WTC11 (cell line): Measurements from ENCODE around the gene NXPE3. TPM values are rescaled to one million over a fixed set of nuclear protein-coding genes. Genes with fewer than 3 reads are reported as not detected.

ENCODE experiments used
- ATAC-seq: fragments of 200-7000 bp; cut with Tn5 transposase; 2 replicates; pipeline ENCODE4 v1.10.0; 2021; ENCODE audit warnings: mild to moderate bottlenecking, moderate library complexity
- CTCF ChIA-PET: fragments of 300-600 bp; sonication (Branson Sonifier 250); formaldehyde crosslinking; loops from one replicate; lab custom pipeline; 2021; ENCODE audit warnings: antibody characterized with exemption; lab: Charles Lee
- POLR2A ChIA-PET: fragments of 350-600 bp; sonication (Branson Sonifier 250); formaldehyde crosslinking; loops from one replicate; lab custom pipeline; 2021; ENCODE audit warnings: antibody characterized with exemption; lab: Charles Lee
- DNase-seq: peaks from one replicate; pipeline ENCODE4 v3.0.0; 2021; ENCODE audit warnings: low spot score
- H3K27ac Mint-ChIP-seq: 2 replicates; pipeline ENCODE4 v1.8.0; 2021; ENCODE audit warnings: mixed read lengths
- H3K27me3 Mint-ChIP-seq: 2 replicates; pipeline ENCODE4 v1.8.0; 2021; ENCODE audit warnings: low read depth, mild to moderate bottlenecking, moderate library complexity, mixed read lengths
- H3K36me3 Mint-ChIP-seq: 2 replicates; pipeline ENCODE4 v1.8.0; 2021; ENCODE audit warnings: mixed read lengths
- H3K4me1 Mint-ChIP-seq: 2 replicates; pipeline ENCODE4 v1.8.0; 2022; ENCODE audit warnings: mixed read lengths
- H3K4me3 Mint-ChIP-seq: 2 replicates; pipeline ENCODE4 v1.8.0; 2021; ENCODE audit warnings: mild to moderate bottlenecking, moderate library complexity, mixed read lengths
- H3K9me3 Mint-ChIP-seq: 2 replicates; pipeline ENCODE4 v1.8.0; 2021; ENCODE audit warnings: mixed read lengths
- ARID4B ChIP-seq: sonication (generic); formaldehyde crosslinking; IDR thresholded peaks from 2 replicates; pipeline ENCODE4 v1.8.0; 2023; ENCODE audit warnings: missing genetic modification reagents, mild to moderate bottlenecking, borderline replicate concordance
- ATF2 ChIP-seq: sonication (generic); formaldehyde crosslinking; IDR thresholded peaks from 2 replicates; pipeline ENCODE4 v1.8.1; 2022; ENCODE audit warnings: low read depth, missing genetic modification reagents, borderline replicate concordance
- CREB1 ChIP-seq: sonication (generic); formaldehyde crosslinking; IDR thresholded peaks from 2 replicates; pipeline ENCODE4 v1.8.0; 2023; ENCODE audit warnings: mild to moderate bottlenecking, missing genetic modification reagents
- CTCF ChIP-seq: fragments of 200-600 bp; IDR thresholded peaks from 2 replicates; pipeline ENCODE4 v1.8.0; 2022; ENCODE audit warnings: antibody characterized with exemption
- E2F1 ChIP-seq: sonication (generic); formaldehyde crosslinking; IDR thresholded peaks from 2 replicates; pipeline ENCODE4 v1.8.0; 2022; ENCODE audit warnings: mild to moderate bottlenecking, missing genetic modification reagents
- ELF4 ChIP-seq: sonication (generic); formaldehyde crosslinking; IDR thresholded peaks from 2 replicates; pipeline ENCODE4 v1.8.1; 2022; ENCODE audit warnings: low read depth, mild to moderate bottlenecking, moderate library complexity, missing genetic modification reagents
- EMX1 ChIP-seq: fragments of 250-450 bp; sonication (Bioruptor Pico); IDR thresholded peaks from 2 replicates; pipeline ENCODE4 v1.8.0; 2021; ENCODE audit warnings: mild to moderate bottlenecking
- ESRRA ChIP-seq: sonication (generic); formaldehyde crosslinking; IDR thresholded peaks from 2 replicates; pipeline ENCODE4 v1.8.1; 2022; ENCODE audit warnings: mild to moderate bottlenecking, missing genetic modification reagents, borderline replicate concordance
- FOXJ3 ChIP-seq: sonication (generic); formaldehyde crosslinking; IDR thresholded peaks from 2 replicates; pipeline ENCODE4 v1.9.0; 2021; ENCODE audit warnings: missing genetic modification reagents, mild to moderate bottlenecking, borderline replicate concordance
- FOXP1 ChIP-seq: sonication (generic); formaldehyde crosslinking; IDR thresholded peaks from 2 replicates; pipeline ENCODE4 v1.8.0; 2022; ENCODE audit warnings: missing genetic modification reagents, mild to moderate bottlenecking, moderate library complexity, borderline replicate concordance
- IRF1 ChIP-seq: sonication (generic); formaldehyde crosslinking; IDR thresholded peaks from 2 replicates; pipeline ENCODE4 v1.8.0; 2023; ENCODE audit warnings: missing genetic modification reagents
- IRF2 ChIP-seq: sonication (generic); formaldehyde crosslinking; IDR thresholded peaks from 2 replicates; pipeline ENCODE4 v1.8.0; 2022; ENCODE audit warnings: low read depth, missing genetic modification reagents, borderline replicate concordance
- MLX ChIP-seq: sonication (generic); formaldehyde crosslinking; IDR thresholded peaks from 2 replicates; pipeline ENCODE4 v1.8.1; 2023; ENCODE audit warnings: mild to moderate bottlenecking, missing genetic modification reagents, moderate library complexity
- NFATC4 ChIP-seq: fragments of 250-450 bp; sonication (Bioruptor Pico); IDR thresholded peaks from 2 replicates; pipeline ENCODE4 v1.9.0; 2021; ENCODE audit warnings: mild to moderate bottlenecking
- OVOL2 ChIP-seq: fragments of 250-450 bp; sonication (Bioruptor Pico); IDR thresholded peaks from 2 replicates; pipeline ENCODE4 v1.9.0; 2021; ENCODE audit warnings: mild to moderate bottlenecking, borderline replicate concordance
- ZBTB21 ChIP-seq: sonication (generic); formaldehyde crosslinking; IDR thresholded peaks from 2 replicates; pipeline ENCODE4 v1.8.1; 2023; ENCODE audit warnings: mild to moderate bottlenecking, missing genetic modification reagents, borderline replicate concordance
- ZNF219 ChIP-seq: sonication (generic); formaldehyde crosslinking; IDR thresholded peaks from 2 replicates; pipeline ENCODE4 v1.8.0; 2023; ENCODE audit warnings: missing genetic modification reagents, mild to moderate bottlenecking, borderline replicate concordance
- ZNF232 ChIP-seq: sonication (generic); formaldehyde crosslinking; IDR thresholded peaks from 2 replicates; pipeline ENCODE4 v1.8.0; 2022; ENCODE audit warnings: mild to moderate bottlenecking, missing genetic modification reagents
- ZNF263 ChIP-seq: sonication (generic); formaldehyde crosslinking; IDR thresholded peaks from 2 replicates; pipeline ENCODE4 v1.8.1; 2022; ENCODE audit warnings: low read depth, mild to moderate bottlenecking, moderate library complexity, missing genetic modification reagents
- ZNF512 ChIP-seq: sonication (generic); formaldehyde crosslinking; IDR thresholded peaks from 2 replicates; pipeline ENCODE4 v1.8.1; 2022; ENCODE audit warnings: missing genetic modification reagents, borderline replicate concordance
- total RNA-seq: library from RNA; stranded (reverse); gene quantifications from 3 replicates; pipeline ENCODE4 v1.2.3, GENCODE V29; 2021

The NXPE3 gene
- total RNA-seq, 1 experiment from 2014 or later, result 13.9 TPM

GRCh38 chr3:101858464-101859030 lies 79.5 kb downstream of the NXPE3 start (continued):
- no peak for TF ChIP-seq ARID4B (CRISPR knock-in tag)
- TF ChIP-seq ZNF263 (CRISPR knock-in tag), result no peak
- no peak for TF ChIP-seq ESRRA (CRISPR knock-in tag)

- H3K36me3 Mint-ChIP-seq, result peaks cover 57% of the 10 kb centered on the region
- no peaks in the 10 kb centered on the region for H3K9me3 Mint-ChIP-seq
- TF ChIP-seq ELF4 (CRISPR knock-in tag), result no peak
- TF ChIP-seq ATF2, result no peak
- TF ChIP-seq FOXJ3 (CRISPR knock-in tag), result no peak
- TF ChIP-seq FOXP1 (CRISPR knock-in tag), result no peak
- TF ChIP-seq IRF2 (CRISPR knock-in tag), result no peak
- no peak for TF ChIP-seq MLX (CRISPR knock-in tag)
- no peak for TF ChIP-seq ZNF232 (CRISPR knock-in tag)
- no peak for TF ChIP-seq OVOL2 (CRISPR knock-in tag)
- TF ChIP-seq ZNF219, result no peak
- no peak for TF ChIP-seq ZNF512 (CRISPR knock-in tag)
- no peak for TF ChIP-seq CTCF
- no peak for TF ChIP-seq IRF1 (CRISPR knock-in tag)
- TF ChIP-seq NFATC4 (CRISPR knock-in tag), result no peak
- TF ChIP-seq ZBTB21 (CRISPR knock-in tag), result no peak
- no peak for TF ChIP-seq CREB1 (CRISPR knock-in tag)
- no peak for TF ChIP-seq EMX1 (CRISPR knock-in tag)
- TF ChIP-seq E2F1 (CRISPR knock-in tag), result no peak
- H3K4me3 Mint-ChIP-seq, result no peak overlapping the region
- H3K27me3 Mint-ChIP-seq, result no peaks in the 10 kb centered on the region
- ChIA-PET POLR2A (no interaction called here), CTCF (no interaction called here)
- no peak for DNase-seq
- no peak for ATAC-seq
- no peaks in the 10 kb centered on the region for H3K4me1 Mint-ChIP-seq
- H3K27ac Mint-ChIP-seq, result no peak overlapping the region
Measured at GRCh38 chr3:101859882-101860448, 81.0 kb downstream of the NXPE3 start.
